PC-3 (cell line): ENCODE measurements around the gene KIF5C. TPM values are rescaled to one million over a fixed set of nuclear protein-coding genes. Genes with fewer than 3 reads are reported as not detected.
A peak's percentile ranks its signal among the peaks of the same experiment; 100 is the strongest.

Experiments used
- ATAC-seq: fragments of 200-7000 bp; cut with Tn5 transposase; 2 replicates; pipeline ENCODE4 v1.9.1; 2020; ENCODE audit warnings: mild to moderate bottlenecking, moderate library complexity
- BruUV-seq: library from RNA; stranded (reverse); fragments of 400-500 nt; replicated peaks from 2 replicates; lab custom pipeline; 2021; lab: Mats Ljungman, UMichigan
- CTCF ChIA-PET: fragments of 300-600 bp; sonication (Branson Sonifier 250); formaldehyde crosslinking; loops from one replicate; lab custom pipeline; 2022; ENCODE audit warnings: antibody characterized with exemption; lab: Charles Lee
- POLR2A ChIA-PET: fragments of 300-600 bp; sonication (Branson Sonifier 250); formaldehyde crosslinking; loops from one replicate; lab custom pipeline; 2022; ENCODE audit warnings: antibody characterized with exemption; ENCODE audit not compliant: unreplicated experiment; lab: Charles Lee
- DNase-seq: peaks from one replicate; pipeline ENCODE4 v3.0.0-alpha.2; 2015
- H2AFZ ChIP-seq: fragments of 300-600 bp; sonication (generic); 2 replicates; pipeline ENCODE4 v1.6.0; 2016; ENCODE audit warnings: antibody characterized with exemption, low read length
- H3F3A ChIP-seq: fragments of 300-600 bp; sonication (generic); one replicate; pipeline ENCODE4 v1.6.0; 2017; ENCODE audit warnings: antibody characterized with exemption, low read length, control low read depth, mild to moderate bottlenecking; ENCODE audit not compliant: unreplicated experiment
- H3K27ac ChIP-seq: fragments of 300-600 bp; sonication (generic); 2 replicates; pipeline ENCODE4 v1.5.1; 2016; ENCODE audit warnings: mild to moderate bottlenecking, low read length
- H3K27me3 ChIP-seq: fragments of 300-600 bp; sonication (generic); 2 replicates; pipeline ENCODE4 v1.6.1; 2016; ENCODE audit warnings: low read length, mixed read lengths
- H3K36me3 ChIP-seq: fragments of 300-600 bp; sonication (generic); 2 replicates; pipeline ENCODE4 v1.6.1; 2016; ENCODE audit warnings: low read depth, mixed run types, low read length, mixed read lengths
- H3K4me1 ChIP-seq: fragments of 300-600 bp; sonication (generic); 2 replicates; pipeline ENCODE4 v1.5.1; 2016; ENCODE audit warnings: low read length; ENCODE audit not compliant: insufficient read depth
- H3K4me2 ChIP-seq: fragments of 300-600 bp; sonication (generic); 2 replicates; pipeline ENCODE4 v1.6.0; 2016; ENCODE audit warnings: low read length
- H3K4me3 ChIP-seq: fragments of 300-600 bp; sonication (generic); 2 replicates; pipeline ENCODE4 v1.5.1; 2016; ENCODE audit warnings: mild to moderate bottlenecking, low read length, mixed read lengths
- H3K79me2 ChIP-seq: fragments of 300-600 bp; sonication (generic); 2 replicates; pipeline ENCODE4 v1.6.1; 2017; ENCODE audit warnings: low read length, mixed read lengths
- H3K9ac ChIP-seq: fragments of 300-600 bp; sonication (generic); 2 replicates; pipeline ENCODE4 v1.6.0; 2016; ENCODE audit warnings: mild to moderate bottlenecking, low read length
- H3K9me2 ChIP-seq: fragments of 300-600 bp; sonication (generic); replicated peaks from 2 replicates; pipeline ENCODE4 v1.6.1; 2016; ENCODE audit warnings: mixed run types, low read length, mixed read lengths
- H3K9me3 ChIP-seq: fragments of 300-600 bp; sonication (generic); 2 replicates; pipeline ENCODE4 v1.6.1; 2016; ENCODE audit warnings: low read length, mixed read lengths
- H4K20me1 ChIP-seq: fragments of 300-600 bp; sonication (generic); 2 replicates; pipeline ENCODE4 v1.6.1; 2016; ENCODE audit warnings: low read length, mixed read lengths
- EZH2 ChIP-seq: fragments of 300-600 bp; sonication (generic); IDR thresholded peaks from one replicate; pipeline ENCODE4 v1.6.1; 2017; ENCODE audit warnings: antibody characterized with exemption, mild to moderate bottlenecking, low read length; ENCODE audit not compliant: unreplicated experiment
- EZH2phosphoT487 ChIP-seq: fragments of 300-600 bp; sonication (generic); IDR thresholded peaks from 2 replicates; pipeline ENCODE4 v1.6.1; 2018; ENCODE audit warnings: mild to moderate bottlenecking, antibody characterized with exemption, low read length, borderline replicate concordance
- intact Hi-C: fragments of 100-400 bp; cut with micrococcal nuclease; formaldehyde crosslinking; loops from 2 replicates; pipeline ENCODE4 v1.9.0; 2023
- total RNA-seq: library from RNA; depleted of rRNA; stranded (reverse); fragments of >200 nt; gene quantifications from 2 replicates; pipeline ENCODE4 v1.2.3, GENCODE V29; 2014
- TF ChIP-seq, protein P1 (sequence below): fragments of 300-600 bp; sonication (generic); conservative IDR thresholded peaks from 2 replicates; pipeline ENCODE4 v1.5.1; 2017; ENCODE audit warnings: antibody characterized with exemption, low read depth, mild to moderate bottlenecking, low read length

Gene KIF5C
- total RNA-seq, 1 experiment from 2014 or later: 4.0 TPM

DNA sequence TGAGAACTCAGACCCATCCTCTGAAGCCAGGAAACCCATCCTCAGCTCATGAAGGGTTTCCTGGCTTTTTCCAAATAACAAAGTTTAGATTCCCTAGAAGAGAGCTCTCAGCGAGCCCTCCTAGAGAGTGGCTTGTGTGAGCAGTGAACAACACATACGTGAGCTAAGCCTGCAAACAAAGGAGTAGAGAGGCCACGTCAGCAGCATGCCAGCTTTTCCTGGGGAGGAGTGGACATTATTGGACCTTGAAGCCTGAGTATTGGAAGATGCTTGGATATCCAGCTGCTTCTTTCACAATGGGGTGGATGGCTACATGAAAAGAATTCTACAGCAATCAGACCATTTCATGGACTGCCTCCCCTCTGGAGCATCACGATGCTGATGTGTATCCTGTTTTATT is 21.1 kb downstream of the KIF5C start:
- H2AFZ ChIP-seq: no peak overlapping the region
- no TSS peak for BruUV-seq
- peaks cover 15% of the 10 kb centered on the region; the same call in 1 of the 2 replicates for H3K27me3 ChIP-seq
- TF ChIP-seq, protein P1, sequence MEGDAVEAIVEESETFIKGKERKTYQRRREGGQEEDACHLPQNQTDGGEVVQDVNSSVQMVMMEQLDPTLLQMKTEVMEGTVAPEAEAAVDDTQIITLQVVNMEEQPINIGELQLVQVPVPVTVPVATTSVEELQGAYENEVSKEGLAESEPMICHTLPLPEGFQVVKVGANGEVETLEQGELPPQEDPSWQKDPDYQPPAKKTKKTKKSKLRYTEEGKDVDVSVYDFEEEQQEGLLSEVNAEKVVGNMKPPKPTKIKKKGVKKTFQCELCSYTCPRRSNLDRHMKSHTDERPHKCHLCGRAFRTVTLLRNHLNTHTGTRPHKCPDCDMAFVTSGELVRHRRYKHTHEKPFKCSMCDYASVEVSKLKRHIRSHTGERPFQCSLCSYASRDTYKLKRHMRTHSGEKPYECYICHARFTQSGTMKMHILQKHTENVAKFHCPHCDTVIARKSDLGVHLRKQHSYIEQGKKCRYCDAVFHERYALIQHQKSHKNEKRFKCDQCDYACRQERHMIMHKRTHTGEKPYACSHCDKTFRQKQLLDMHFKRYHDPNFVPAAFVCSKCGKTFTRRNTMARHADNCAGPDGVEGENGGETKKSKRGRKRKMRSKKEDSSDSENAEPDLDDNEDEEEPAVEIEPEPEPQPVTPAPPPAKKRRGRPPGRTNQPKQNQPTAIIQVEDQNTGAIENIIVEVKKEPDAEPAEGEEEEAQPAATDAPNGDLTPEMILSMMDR: no peak
- TF ChIP-seq EZH2phosphoT487 (no peak), EZH2 (no peak)
- no peaks in the 10 kb centered on the region for H3F3A ChIP-seq
- ATAC-seq (peak; percentile 38; the same call in 1 of the 2 replicates), DNase-seq (no peak)
- no peaks in the 10 kb centered on the region for H3K36me3 ChIP-seq
- CTCF ChIA-PET: no interaction called here
- H3K4me1 ChIP-seq: no peaks in the 10 kb centered on the region
- intact Hi-C loops: no loop called here
- H3K79me2 ChIP-seq: no peaks in the 10 kb centered on the region
- POLR2A ChIA-PET: no interaction called here
- H3K27ac ChIP-seq: no peak overlapping the region
- H3K9ac ChIP-seq: no peak overlapping the region
- no peaks in the 10 kb centered on the region for H3K9me3 ChIP-seq
- H3K9me2 ChIP-seq: no peaks in the 10 kb centered on the region
- H4K20me1 ChIP-seq: no peaks in the 10 kb centered on the region
- H3K4me3 ChIP-seq: no peak overlapping the region
- H3K4me2 ChIP-seq: no peak overlapping the region

DNA sequence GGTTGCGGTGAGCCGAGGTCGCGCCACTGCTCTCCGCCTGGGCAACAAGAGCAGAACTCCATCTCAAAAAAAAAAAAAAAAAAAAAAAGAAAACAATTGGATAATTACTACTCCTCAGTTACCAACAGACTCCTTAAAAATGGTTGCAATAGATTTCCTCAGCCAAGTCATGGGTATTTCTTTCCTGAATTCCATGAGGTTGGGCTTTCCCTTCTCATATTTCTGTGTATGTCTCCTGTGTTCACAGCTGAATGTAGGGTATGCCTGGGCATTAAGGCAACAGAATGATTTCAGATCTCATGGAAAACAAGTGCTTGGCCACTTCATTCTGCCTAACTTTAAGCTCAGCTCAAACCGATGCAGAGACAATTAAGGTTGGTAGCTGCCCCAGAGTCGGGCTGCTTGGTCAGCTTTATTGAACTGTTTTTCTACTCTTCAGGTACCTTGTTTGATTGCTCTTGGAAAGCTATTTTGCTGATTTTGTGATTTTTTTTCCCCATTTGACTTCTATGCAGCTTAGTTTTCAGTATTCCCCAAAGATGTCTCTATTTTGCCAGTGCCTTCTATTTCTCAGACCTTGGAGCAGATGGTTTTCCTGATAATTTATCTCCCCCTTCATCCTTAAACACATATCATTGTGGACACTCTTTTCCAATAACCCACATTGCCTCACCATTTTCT is 24.8 kb downstream of the KIF5C start:
- H3K4me2 ChIP-seq: no peak overlapping the region
- POLR2A ChIA-PET: no interaction called here
- H3K9me2 ChIP-seq: no peaks in the 10 kb centered on the region
- intact Hi-C loops: no loop called here
- no peak for TF ChIP-seq EZH2phosphoT487
- TF ChIP-seq EZH2: no peak
- TF ChIP-seq, protein P1: no peak
- no peak overlapping the region for H3K27ac ChIP-seq
- no peak overlapping the region for H3K9ac ChIP-seq
- no peak overlapping the region for H2AFZ ChIP-seq
- DNase-seq (no peak), ATAC-seq (no peak)
- no peaks in the 10 kb centered on the region for H3F3A ChIP-seq
- no peaks in the 10 kb centered on the region for H3K9me3 ChIP-seq
- peaks cover 32% of the 10 kb centered on the region for H3K27me3 ChIP-seq
- H4K20me1 ChIP-seq: no peaks in the 10 kb centered on the region
- H3K4me1 ChIP-seq: no peaks in the 10 kb centered on the region
- CTCF ChIA-PET: interaction anchor here (0.5 kb wide), 1 partner anchor 259 kb away, joined by 3 read pairs; no protein-coding TSS in a partner anchor
- H3K4me3 ChIP-seq: no peak overlapping the region
- BruUV-seq: no TSS peak
- H3K79me2 ChIP-seq: no peaks in the 10 kb centered on the region
- H3K36me3 ChIP-seq: no peaks in the 10 kb centered on the region

DNA sequence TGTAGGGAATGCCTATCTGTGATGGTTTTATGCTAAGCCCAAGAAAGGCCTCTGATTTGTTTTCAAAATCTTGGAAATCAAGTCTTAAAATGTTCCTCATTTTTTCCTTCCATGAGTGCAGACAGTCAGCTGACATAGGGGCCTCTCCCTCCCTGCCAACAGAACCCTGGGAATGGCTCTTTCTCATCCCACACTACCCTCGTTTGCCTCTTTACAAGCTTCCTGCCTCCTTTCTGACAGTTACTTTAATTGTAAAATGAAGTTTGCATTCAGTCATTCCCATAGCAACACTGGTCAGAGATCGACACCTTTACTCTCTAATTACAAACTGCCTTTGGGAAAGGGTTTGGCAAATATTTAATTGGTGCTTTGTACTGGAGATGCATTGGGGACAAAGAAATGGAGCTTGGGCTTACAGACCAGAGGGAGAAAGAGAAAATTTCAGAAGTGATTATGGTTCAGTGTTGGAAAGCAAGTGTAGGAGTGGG is 25.4 kb downstream of the KIF5C start:
- no peak for ATAC-seq

More for the DNA sequence above, 25.4 kb downstream of the KIF5C start:
- DNase-seq: no peak
- Histone ChIP-seq H2AFZ (no peak overlapping the region), H3K9ac (no peak overlapping the region), H3K27me3 (peaks cover 33% of the 10 kb centered on the region), H3K4me3 (no peak overlapping the region), H4K20me1 (no peaks in the 10 kb centered on the region), H3K27ac (no peak overlapping the region), H3K9me3 (no peaks in the 10 kb centered on the region), H3K9me2 (no peaks in the 10 kb centered on the region), H3K4me2 (no peak overlapping the region), H3K79me2 (no peaks in the 10 kb centered on the region), H3F3A (no peaks in the 10 kb centered on the region), H3K4me1 (no peaks in the 10 kb centered on the region), H3K36me3 (no peaks in the 10 kb centered on the region)
- ChIA-PET POLR2A (no interaction called here), CTCF (interaction anchor here (0.5 kb wide), 1 partner anchor 125 kb away, joined by 7 read pairs; no protein-coding TSS in a partner anchor)
- TF ChIP-seq EZH2phosphoT487 (no peak), EZH2 (no peak)
- TF ChIP-seq, protein P1: no peak
- BruUV-seq: no TSS peak
- intact Hi-C loops: no loop called here
